NB4 (cell line): Measurements from ENCODE around the gene GALNT17.

ENCODE experiments used
- CTCF ChIP-seq: IDR thresholded peaks from one replicate; pipeline ENCODE4 v1.5.1; 2012; ENCODE audit warnings: low read depth, low read length
- MAX ChIP-seq: IDR thresholded peaks from 2 replicates; pipeline ENCODE4 v1.6.1; 2011; ENCODE audit warnings: low read depth, low read length
- POLR2A ChIP-seq: IDR thresholded peaks from 2 replicates; pipeline ENCODE4 v1.6.1; 2011; ENCODE audit warnings: mild to moderate bottlenecking; ENCODE audit not compliant: insufficient read length; ENCODE audit errors: extremely low read depth

- TF ChIP-seq CTCF (no peak), POLR2A (no peak), MAX (no peak)
Measured at GRCh38 chr7:71723859-71724258, 591.9 kb downstream of the GALNT17 start.
